Measurements from ENCODE around the gene WDPCP.
"Not testable (repeated sequence)": the region's sequence is repeated elsewhere in the genome, so short reads cannot be mapped to it uniquely, and the experiment has no call there.

Gene WDPCP

DNA sequence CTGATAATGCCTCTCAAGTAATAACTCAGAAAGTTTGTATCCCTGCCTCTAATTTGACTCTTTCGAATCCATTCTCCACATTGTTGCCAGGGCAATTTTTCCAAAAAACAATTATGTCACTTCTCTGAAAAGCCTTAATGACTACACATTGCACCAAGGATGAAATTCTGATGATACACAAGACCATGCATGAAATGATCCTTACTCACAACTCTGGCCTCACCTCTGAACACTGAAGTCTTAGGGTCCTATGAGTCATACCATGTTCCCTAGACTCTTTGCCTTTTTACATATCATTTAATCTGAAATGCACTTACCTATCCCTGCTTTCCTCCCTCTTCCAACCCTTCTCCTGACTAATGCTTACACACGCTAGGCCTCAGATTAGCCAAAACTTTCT, 51.0 kb downstream of the WDPCP start:
- no peak for DNase-seq

DNA sequence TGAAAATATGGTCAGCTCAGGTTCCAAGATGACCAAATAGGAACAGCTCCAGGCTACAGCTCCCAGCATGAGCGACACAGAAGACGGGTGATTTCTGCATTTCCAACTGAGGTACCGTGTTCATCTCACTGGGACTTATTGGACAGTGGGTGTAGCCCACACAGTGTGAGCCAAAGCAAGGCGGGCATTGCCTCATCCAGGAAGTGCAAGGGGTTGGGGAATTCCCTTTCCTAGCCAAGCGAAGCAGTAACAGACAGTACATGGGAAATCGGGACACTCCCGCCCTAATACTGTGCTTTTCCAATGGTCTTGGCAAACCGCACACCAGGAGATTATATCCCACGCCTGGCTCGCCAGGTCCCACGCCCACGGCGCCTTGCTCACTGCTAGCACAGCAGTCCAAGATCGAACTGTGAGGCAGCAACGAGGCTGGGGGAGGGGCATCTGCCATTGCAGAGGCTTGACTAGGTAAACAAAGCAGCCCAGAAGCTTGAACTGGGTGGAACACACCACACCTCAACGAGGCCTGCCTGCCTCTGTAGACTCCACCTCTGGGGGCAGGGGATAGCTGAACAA, 57.5 kb downstream of the WDPCP start:
- DNase-seq = no peak

- no peak for DNase-seq
These were observed 62.4 kb downstream of the WDPCP start for GRCh38 chr2:63525905-63526304.

GRCh38 chr2:63522950-63523349, 65.3 kb downstream of the WDPCP start:
- no peak for DNase-seq

DNA sequence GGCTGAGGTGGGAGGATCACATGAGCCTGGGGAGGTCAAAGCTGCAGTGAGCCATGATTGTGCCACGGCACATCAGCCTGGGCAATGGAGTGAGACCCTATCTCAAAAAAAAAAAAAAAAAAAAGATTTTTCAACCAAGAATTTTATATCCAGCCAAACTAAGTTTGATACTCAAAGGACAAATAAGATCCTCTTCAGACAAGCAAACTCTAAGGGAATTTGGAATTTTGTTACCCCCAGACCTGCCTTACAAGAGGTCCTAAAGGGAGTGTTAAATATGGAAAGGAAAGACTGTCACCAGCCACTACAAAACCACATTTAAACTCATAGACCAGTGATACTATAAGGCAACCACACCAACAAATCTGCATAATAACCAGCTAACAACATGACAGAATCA, 67.5 kb downstream of the WDPCP start:
- DNase-seq = no peak

DNA sequence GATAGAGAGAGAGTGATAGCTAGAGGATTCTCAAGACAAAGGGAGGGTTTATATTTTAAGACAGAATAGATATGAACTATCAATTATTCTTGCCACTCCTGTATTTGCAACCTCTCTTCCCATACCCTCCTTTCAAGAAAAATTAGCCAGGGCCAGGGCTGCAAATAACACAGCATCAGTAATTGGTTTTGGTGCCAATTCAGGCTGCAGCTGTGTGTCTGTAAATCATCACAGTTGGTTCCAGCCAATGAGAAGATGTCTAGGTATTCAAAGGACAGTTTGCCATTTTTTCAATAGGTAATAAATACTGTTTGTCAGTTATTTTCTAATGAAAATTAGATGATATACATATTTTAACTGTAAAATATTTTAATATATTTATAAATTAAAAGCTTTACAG, 73.5 kb downstream of the WDPCP start:
- DNase-seq = no peak

DNA sequence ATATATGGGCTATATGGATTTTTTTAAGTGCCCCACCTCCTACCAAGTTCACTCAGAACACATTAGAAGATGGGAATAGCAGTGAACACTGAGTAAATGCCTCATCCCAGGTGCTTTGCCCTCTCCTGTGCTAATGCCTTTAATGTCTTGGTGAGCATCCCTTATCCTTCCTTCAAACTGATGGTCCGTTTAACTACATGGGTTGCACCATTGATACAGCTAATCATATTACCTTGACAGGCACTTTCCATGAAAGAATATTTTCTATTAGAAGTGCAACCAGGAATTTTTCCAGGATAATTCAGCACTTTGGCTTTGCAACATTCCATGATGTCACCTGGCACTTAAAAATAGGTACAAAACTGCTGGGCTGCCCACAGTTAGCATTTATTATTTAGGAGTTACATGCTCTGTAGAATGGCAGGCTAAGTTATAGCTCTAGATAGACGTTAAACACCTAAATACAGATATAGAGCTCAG, 74.0 kb downstream of the WDPCP start:
- DNase-seq = no peak

- DNase-seq = no peak
These were observed 82.0 kb downstream of the WDPCP start for GRCh38 chr2:63506320-63506719.

GRCh38 chr2:63503818-63504217, 84.5 kb downstream of the WDPCP start:
- DNase-seq = no peak

- no peak for DNase-seq
These were observed 87.9 kb downstream of the WDPCP start for GRCh38 chr2:63500398-63500797.

- DNase-seq = no peak
These were observed 90.7 kb downstream of the WDPCP start for GRCh38 chr2:63497576-63497975.

GRCh38 chr2:63494968-63495367, 93.3 kb downstream of the WDPCP start:
- no peak for DNase-seq

DNA sequence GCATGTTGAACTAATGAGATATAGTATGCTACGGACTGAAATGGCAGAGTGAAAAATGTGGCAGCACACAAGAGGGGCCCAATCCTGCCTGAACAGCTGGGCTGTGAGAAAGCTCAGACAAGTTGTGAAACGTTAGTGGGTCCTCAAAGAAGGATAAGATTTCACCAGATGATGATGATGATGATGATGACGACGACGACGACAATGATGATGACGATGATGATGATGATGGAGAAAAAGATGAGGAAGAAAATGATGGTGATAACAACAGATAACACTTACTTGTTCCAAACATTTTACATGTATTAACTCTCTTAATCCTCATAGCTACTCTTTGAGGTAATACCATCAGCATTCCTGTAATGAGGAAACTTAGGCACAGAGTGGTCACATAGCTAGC, 94.2 kb downstream of the WDPCP start:
- peak in 1 of 2 experiments; percentile 33 for DNase-seq

DNA sequence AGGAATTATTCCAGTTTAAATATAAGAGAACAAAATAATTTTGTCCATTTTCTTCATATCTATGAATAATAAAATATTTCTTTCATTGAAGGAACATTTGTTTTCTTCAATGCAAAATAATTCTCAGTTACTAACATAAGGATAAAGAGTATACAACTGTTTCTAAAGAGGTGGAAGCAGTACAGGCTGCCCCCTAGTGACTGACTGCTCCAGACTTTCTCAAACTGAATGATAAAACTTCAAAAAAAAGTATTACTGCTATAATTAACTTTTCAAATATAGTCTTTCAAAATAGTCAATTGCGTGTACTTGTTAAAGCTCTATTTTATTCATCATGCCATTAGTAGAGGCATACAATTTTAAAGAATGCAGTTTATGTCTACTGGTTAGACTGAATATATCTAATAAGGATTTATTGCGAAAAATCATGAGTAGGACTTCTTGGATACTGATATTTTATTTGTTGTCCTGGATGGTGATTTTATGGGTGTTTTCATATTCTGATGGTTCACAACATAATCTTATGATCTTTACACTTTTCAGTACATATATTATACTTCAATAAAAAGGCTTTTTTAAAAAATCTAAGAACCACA, 100.1 kb downstream of the WDPCP start:
- DNase-seq = peak in 1 of 2 experiments; percentile 4

GRCh38 chr2:63486861-63487290, 101.4 kb downstream of the WDPCP start:
- DNase-seq = peak in 1 of 2 experiments; percentile 28

DNA sequence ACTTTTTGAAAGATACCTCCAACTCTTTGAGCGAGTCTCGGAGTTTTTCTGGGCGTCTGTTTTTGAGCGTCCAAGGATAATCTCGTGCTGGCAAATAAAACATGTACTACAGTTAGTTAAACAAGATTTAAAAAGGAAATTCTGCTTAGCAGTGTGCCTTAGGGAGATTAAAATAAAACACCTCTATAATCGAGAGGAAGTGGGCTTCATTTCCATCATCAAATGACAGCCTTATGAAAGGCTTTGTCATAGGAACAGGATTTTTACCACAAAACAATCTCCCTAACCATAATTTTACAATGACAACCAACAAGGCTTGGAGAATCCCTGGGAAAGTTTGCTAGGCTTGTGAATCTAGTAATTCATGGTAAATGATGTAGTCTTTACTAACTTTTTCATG, 103.4 kb downstream of the WDPCP start:
- DNase-seq = no peak

GRCh38 chr2:63484481-63484880, 103.8 kb downstream of the WDPCP start:
- no peak for DNase-seq

DNA sequence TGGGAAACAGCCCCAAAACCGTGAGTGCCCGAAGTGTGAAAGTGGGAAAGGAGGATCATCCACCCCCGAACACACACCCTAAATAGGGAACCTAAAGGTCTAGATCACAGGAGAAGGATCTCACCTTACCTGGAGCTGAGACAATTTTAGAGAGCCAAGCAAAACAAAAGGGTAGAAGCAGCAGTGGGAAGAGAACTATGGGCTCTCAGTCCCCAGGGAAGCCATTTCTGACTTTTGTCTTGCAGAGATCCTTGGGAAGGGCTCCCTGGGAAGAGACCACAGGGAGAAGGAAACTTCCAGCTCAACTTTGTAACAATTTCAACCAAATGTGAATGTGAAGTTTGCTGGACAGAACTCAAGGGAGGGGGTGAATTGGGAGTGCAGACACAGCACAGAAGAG, 110.6 kb downstream of the WDPCP start:
- DNase-seq = no peak

- not testable (repeated sequence) for DNase-seq
These were observed 119.0 kb downstream of the WDPCP start for GRCh38 chr2:63469313-63469712.

GRCh38 chr2:63465633-63466032, 122.6 kb downstream of the WDPCP start:
- DNase-seq = no peak

GRCh38 chr2:63463142-63463541, 125.1 kb downstream of the WDPCP start:
- no peak for DNase-seq

GRCh38 chr2:63446658-63447057, 141.6 kb downstream of the WDPCP start:
- no peak for DNase-seq

DNA sequence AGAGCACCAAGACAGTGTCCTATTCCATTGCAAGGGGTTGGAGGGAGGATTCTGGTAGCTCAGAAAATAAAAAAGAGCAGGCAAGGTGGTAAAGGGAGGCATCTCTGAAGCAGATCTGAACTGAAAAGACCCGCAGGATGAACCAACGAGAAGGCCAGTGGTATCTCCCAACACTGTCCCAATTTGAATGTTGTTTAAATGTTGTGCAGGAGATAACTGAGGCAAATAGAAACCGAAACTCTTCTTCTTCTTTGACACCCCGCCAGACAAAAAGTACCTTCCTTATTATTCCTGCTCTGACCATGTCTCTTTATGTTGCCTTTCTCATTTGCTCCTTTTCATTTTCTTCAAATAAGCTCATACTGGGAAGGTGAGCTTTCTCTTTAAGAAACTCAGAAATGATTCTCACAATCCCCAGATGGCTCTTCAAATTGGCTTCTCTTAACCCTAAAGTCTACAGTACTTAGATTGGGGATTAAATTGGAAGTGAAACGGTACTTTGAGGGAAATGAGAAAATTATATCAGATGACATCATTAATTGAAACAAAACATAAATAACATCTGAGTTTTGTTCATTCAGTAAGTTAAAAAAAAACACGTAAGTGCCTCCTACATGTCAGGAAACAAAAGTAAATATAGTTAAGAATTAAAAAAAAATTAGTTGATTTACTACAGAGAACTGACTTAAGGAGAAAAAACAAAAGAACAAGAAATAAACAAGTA, 143.6 kb downstream of the WDPCP start:
- DNase-seq = peak in 1 of 2 experiments; percentile 29

- no peak for DNase-seq
These were observed 147.7 kb downstream of the WDPCP start for GRCh38 chr2:63440612-63441011.
